Right lobe of liver (tissue), 6 donors: Measurements from ENCODE around the gene MSANTD3. TPM values are rescaled to one million over a fixed set of nuclear protein-coding genes. Genes with fewer than 3 reads are reported as not detected.

ENCODE experiments used
- ATAC-seq, 4 donors: fragments of 200-7000 bp; cut with Tn5 transposase; one replicate each; pipeline ENCODE4 v1.9.1; 2020; ENCODE audit warnings: mild to moderate bottlenecking in 4 of 4, moderate library complexity in 4 of 4
- DNase-seq, 3 donors: peaks; one replicate each; pipeline ENCODE4 v3.0.0-alpha.2; 2020
- H3K27ac ChIP-seq, 3 donors: fragments of 200-600 bp; one replicate each; pipeline ENCODE4 v1.8.0; 2022
- H3K27me3 ChIP-seq, 2 donors: fragments of 200-600 bp; one replicate each; pipeline ENCODE4 v1.8.0; 2022
- H3K36me3 ChIP-seq, 4 donors: fragments of 200-600 bp; sonication (generic) in 1 of 4; one replicate each; pipeline versions ENCODE4 v1.5.1 to v1.8.0; 2017 to 2022; ENCODE audit warnings: control low read depth in 1 of 4
- H3K4me1 ChIP-seq, 4 donors: fragments of 200-600 bp; sonication (generic) in 1 of 4; one replicate each; pipeline versions ENCODE4 v1.5.1 to v1.8.0; 2017 to 2022; ENCODE audit warnings: control low read depth in 1 of 4
- H3K4me3 ChIP-seq, 3 donors: fragments of 200-600 bp; one replicate each; pipeline ENCODE4 v1.8.0; 2022
- H3K9me3 ChIP-seq, 4 donors: fragments of 200-600 bp; sonication (generic) in 1 of 4; one replicate each; pipeline versions ENCODE4 v1.5.1 to v1.8.0; 2017 to 2022; ENCODE audit warnings: control low read depth in 1 of 4
- CTCF ChIP-seq, 4 donors: fragments of 200-600 bp in 3 of 4; fragments of 450-650 bp in 1 of 4; IDR thresholded peaks; one replicate each; pipeline versions ENCODE4 v1.5.1 to v1.8.0; 2016 to 2022; ENCODE audit warnings: antibody characterized with exemption in 4 of 4, mild to moderate bottlenecking in 2 of 4
- POLR2A ChIP-seq: fragments of 450-650 bp; IDR thresholded peaks from one replicate; pipeline ENCODE4 v1.6.1; 2017; ENCODE audit warnings: antibody characterized with exemption, mild to moderate bottlenecking
- WGBS: methylation state at CpG from one replicate; pipeline ENCODE4 v1.1.6; 2018; ENCODE audit warnings: low coverage, low lambda C conversion rate; ENCODE audit not compliant: insufficient coverage; ENCODE audit errors: missing lambda C conversion rate; 5-methylcytosine and 5-hydroxymethylcytosine counted together
- intact Hi-C, 2 donors: fragments of 100-400 bp; cut with DNase I; formaldehyde crosslinking; loops; one replicate each; pipeline versions ENCODE4 v1.11.2 to v1.14.1; 2022
- total RNA-seq, 6 experiments: library from RNA; depleted of rRNA in 2 of 6; stranded (reverse); fragments of >200 nt in 2 of 6; fragmentation: NEBNext Ultra II Directional in 3 of 6; extraction: Animal tissue kit (Norgen Biotek cat#: 25700) in 3 of 6; gene quantifications; one replicate each; pipeline versions ENCODE4 v1.1.0 to v1.2.4, GENCODE V29; 2016 to 2023
- donor health status: DM: no; HTN: yes; CAD: no.
- donor health status: DM: no; HTN: no; CAD: no.
- donor health status: DM: no; HTN: no; CAD: no.
- donor health status: DM: no; HTN: yes; CAD: no.
- donor health status: DM: no; HTN: yes; CAD: no.

The MSANTD3 gene
- total RNA-seq, 6 experiments from 2014 or later, result 6.7 to 26.9 (median 15.9) TPM

GRCh38 chr9:100465274-100465673 is 38.3 kb downstream of the MSANTD3 start:
- no peak for ATAC-seq
- intact Hi-C loops, result no loop called here
- WGBS, result 80% methylated on average over 2 of the region's 2 CpGs

GRCh38 chr9:100465761-100466160 is 38.8 kb downstream of the MSANTD3 start:
- TF ChIP-seq CTCF (IDR thresholded peaks at IDR 0.05) (no peak), POLR2A (no peak)
- no peak overlapping the region for H3K4me3 ChIP-seq
- ATAC-seq (no peak), DNase-seq (no peak)
- 89% methylated on average over 1 of the region's 1 CpG for WGBS
- no peaks in the 10 kb centered on the region for H3K4me1 ChIP-seq
- no peaks in the 10 kb centered on the region for H3K9me3 ChIP-seq
- no peak overlapping the region for H3K27ac ChIP-seq
- intact Hi-C loops, result no loop called here
- H3K36me3 ChIP-seq, result no peaks in the 10 kb centered on the region
- H3K27me3 ChIP-seq, result no peaks in the 10 kb centered on the region

More at GRCh38 chr9:100465274-100465673, 38.3 kb downstream of the MSANTD3 start:
- no peak overlapping the region for H3K4me3 ChIP-seq
- H3K4me1 ChIP-seq, result no peaks in the 10 kb centered on the region
- DNase-seq, result no peak
- no peak for TF ChIP-seq POLR2A
- no peak for TF ChIP-seq CTCF (IDR thresholded peaks at IDR 0.05)
- no peaks in the 10 kb centered on the region for H3K36me3 ChIP-seq
- H3K9me3 ChIP-seq, result no peaks in the 10 kb centered on the region
- H3K27me3 ChIP-seq, result no peaks in the 10 kb centered on the region
- no peak overlapping the region for H3K27ac ChIP-seq

GRCh38 chr9:100466171-100466828 is 39.4 kb downstream of the MSANTD3 start:
- no peak overlapping the region for H3K27ac ChIP-seq
- ATAC-seq (no peak), DNase-seq (no peak)
- no peaks in the 10 kb centered on the region for H3K9me3 ChIP-seq
- 100% methylated on average over 2 of the region's 2 CpGs for WGBS
- no peaks in the 10 kb centered on the region for H3K27me3 ChIP-seq
- intact Hi-C loops, result no loop called here
- no peaks in the 10 kb centered on the region for H3K36me3 ChIP-seq
- H3K4me3 ChIP-seq, result no peak overlapping the region
- no peaks in the 10 kb centered on the region for H3K4me1 ChIP-seq
- TF ChIP-seq POLR2A, result no peak
- TF ChIP-seq CTCF (IDR thresholded peaks at IDR 0.05), result no peak

- Histone ChIP-seq H3K4me1 (no peaks in the 10 kb centered on the region), H3K27me3 (no peaks in the 10 kb centered on the region), H3K36me3 (no peaks in the 10 kb centered on the region), H3K9me3 (no peaks in the 10 kb centered on the region), H3K4me3 (no peak overlapping the region), H3K27ac (no peak overlapping the region)
- peak in 1 of 4 donors; percentile 22 for ATAC-seq
- 25% methylated on average over 1 of the region's 1 CpG for WGBS
- no peak for TF ChIP-seq CTCF (IDR thresholded peaks at IDR 0.05)
- TF ChIP-seq POLR2A, result no peak
- intact Hi-C loops, result no loop called here
- no peak for DNase-seq
Measured at GRCh38 chr9:100466829-100467221, 39.9 kb downstream of the MSANTD3 start.

- TF ChIP-seq CTCF (IDR thresholded peaks at IDR 0.05) (no peak), POLR2A (no peak)
- Histone ChIP-seq H3K9me3 (no peaks in the 10 kb centered on the region), H3K27me3 (no peaks in the 10 kb centered on the region), H3K27ac (no peak overlapping the region), H3K36me3 (no peaks in the 10 kb centered on the region), H3K4me3 (no peak overlapping the region), H3K4me1 (no peaks in the 10 kb centered on the region)
- 84% methylated on average over 6 of the region's 6 CpGs for WGBS
- ATAC-seq (no peak), DNase-seq (no peak)
- intact Hi-C loops, result no loop called here
Measured at GRCh38 chr9:100468041-100468440, 41.1 kb downstream of the MSANTD3 start.
